ENCODE data around the gene EXO1. TPM values are rescaled to one million over a fixed set of nuclear protein-coding genes. Genes with fewer than 3 reads are reported as not detected.

Gene EXO1
- total RNA-seq, 1 experiment from 2014 or later: 32.9 TPM

GRCh38 chr1:241902391-241903065 lies 54.5 kb downstream of the EXO1 start:
- TF ChIP-seq EGR1 (IDR thresholded peaks at IDR 0.05; ENCODE audit: low read depth) (no peak), FOSL1 (IDR thresholded peaks at IDR 0.05; ENCODE audit: low read depth) (no peak), ZNF274 (IDR thresholded peaks at IDR 0.05; ENCODE audit: low read depth, low read length) (no peak), MAX (IDR thresholded peaks at IDR 0.05) (no peak), RAD21 (IDR thresholded peaks at IDR 0.05; ENCODE audit: low read depth) (no peak), EZH2 (IDR thresholded peaks at IDR 0.05) (no peak), YY1 (IDR thresholded peaks at IDR 0.05; ENCODE audit: extremely low read depth, insufficient replicate concordance, low read depth, low read length) (no peak), POLR2AphosphoS5 (IDR thresholded peaks at IDR 0.05; ENCODE audit: low read depth, low read length) (no peak), ELF1 (IDR thresholded peaks at IDR 0.05; ENCODE audit: borderline replicate concordance, low read depth) (no peak), SIN3A (IDR thresholded peaks at IDR 0.05; ENCODE audit: low read depth) (no peak), ATF3 (IDR thresholded peaks at IDR 0.05) (no peak), ZBTB33 (IDR thresholded peaks at IDR 0.05; ENCODE audit: extremely low read depth, insufficient replicate concordance, low read length) (no peak), ZFX (IDR thresholded peaks at IDR 0.05) (no peak), CEBPB (IDR thresholded peaks at IDR 0.05; ENCODE audit: low read depth) (no peak), JUND (IDR thresholded peaks at IDR 0.05) (no peak), REST (IDR thresholded peaks at IDR 0.05; ENCODE audit: low read depth) (no peak), CBX3 (IDR thresholded peaks at IDR 0.05; ENCODE audit: low read depth) (no peak), SRF (IDR thresholded peaks at IDR 0.05; ENCODE audit: low read depth) (no peak)
- H2AFZ ChIP-seq (ENCODE audit: low read depth, low read length, poor library complexity, severe bottlenecking): no peak overlapping the region
- H3K36me3 ChIP-seq (ENCODE audit: control insufficient read depth in 1 of 2, insufficient read depth in 2 of 2, low read length in 2 of 2): 0 out of 4 replicates have a peak, but pooled peaks cover 0 to 12% of the 10 kb centered on the region in 2 experiments
- RAD21 ChIA-PET (ENCODE audit: low non-redundant PET in 1 of 2, low total read pairs in 2 of 2, uncharacterized antibody in 2 of 2, unreplicated experiment in 2 of 2): no interaction called here
- H3K79me2 ChIP-seq (ENCODE audit: insufficient read depth, low read length): no peaks in the 10 kb centered on the region
- no peak overlapping the region for H3K9ac ChIP-seq (ENCODE audit: low read length)
- DNase-seq (ENCODE audit: low read depth, low spot score) (no peak), ATAC-seq (no peak)
- no peaks in the 10 kb centered on the region for H3K9me2 ChIP-seq (ENCODE audit: insufficient read depth)
- H3K27ac ChIP-seq (ENCODE audit: low read depth, low read length): no peak overlapping the region
- no peak overlapping the region for H3K4me2 ChIP-seq (ENCODE audit: low read length)
- H3K4me1 ChIP-seq (ENCODE audit: control insufficient read depth in 1 of 2, insufficient read depth in 2 of 2, low read length in 2 of 2): no peaks in the 10 kb centered on the region
- BruUV-seq (replicated peaks): no TSS peak
- H3K27me3 ChIP-seq (ENCODE audit: insufficient read depth, low read length): no peaks in the 10 kb centered on the region
- CTCF ChIA-PET: no interaction called here
- no peaks in the 10 kb centered on the region for H4K20me1 ChIP-seq (ENCODE audit: insufficient read depth)
- H3K9me3 ChIP-seq (ENCODE audit: control insufficient read depth in 1 of 2, insufficient read depth in 1 of 2, low read depth in 1 of 2, low read length in 2 of 2): no peaks in the 10 kb centered on the region
- no peak overlapping the region for H3K4me3 ChIP-seq (replicated peaks in 1 of 2; ENCODE audit: low read depth in 1 of 2, low read length in 2 of 2)
- intact Hi-C loops (cut with micrococcal nuclease): no loop called here
- POLR2A ChIA-PET: no interaction called here

All from HCT116 (cell line).